Measurements from ENCODE around the gene ETV7.

The ETV7 gene

DNA sequence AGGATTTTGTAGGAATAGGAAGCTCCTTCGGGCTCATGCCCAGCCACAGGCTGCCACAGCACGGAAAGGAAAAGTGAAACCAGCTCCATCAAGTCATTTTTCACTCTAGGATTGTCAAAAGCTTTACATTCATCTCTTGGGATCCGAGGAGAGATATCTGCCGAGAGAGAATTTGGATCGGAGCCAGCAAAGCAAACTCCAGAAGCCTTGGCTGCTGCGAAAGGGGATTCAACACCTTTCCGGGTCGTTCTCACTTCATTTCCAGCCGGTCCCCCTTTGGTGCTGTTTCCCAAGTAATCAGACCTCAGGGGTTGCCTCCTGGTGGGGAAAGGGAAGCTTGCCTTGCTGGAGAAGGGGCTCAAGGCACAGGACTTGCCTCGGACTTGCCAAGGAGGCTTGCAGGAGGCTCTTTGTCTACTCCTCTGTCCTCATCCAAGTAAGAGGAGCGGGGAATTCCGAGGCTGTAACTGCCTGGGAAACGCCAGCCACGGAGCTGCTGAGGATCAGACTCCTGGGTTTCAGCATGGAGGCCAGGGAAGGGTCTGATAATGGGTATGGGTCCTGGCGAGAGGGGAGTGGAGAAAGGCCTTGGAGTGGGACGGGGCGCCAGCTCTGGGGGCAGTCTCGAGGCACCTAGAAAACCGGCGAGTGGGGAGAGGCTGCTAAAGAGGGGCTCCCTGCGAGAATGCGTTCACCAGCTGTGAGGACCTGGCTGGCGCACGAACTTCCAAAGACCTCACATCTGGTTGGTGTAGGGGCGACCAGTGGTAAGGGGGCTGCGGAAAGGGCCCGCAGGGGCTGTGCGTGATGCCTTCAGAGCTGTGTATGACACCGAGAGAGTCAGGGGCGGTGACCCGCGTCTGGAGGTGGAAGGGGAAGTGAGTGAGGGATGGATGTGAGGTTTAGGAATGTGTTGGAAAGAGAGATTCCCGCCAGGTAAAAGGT is 702 bp downstream of the ETV7 start:
- TF ChIP-seq, protein P1, sequence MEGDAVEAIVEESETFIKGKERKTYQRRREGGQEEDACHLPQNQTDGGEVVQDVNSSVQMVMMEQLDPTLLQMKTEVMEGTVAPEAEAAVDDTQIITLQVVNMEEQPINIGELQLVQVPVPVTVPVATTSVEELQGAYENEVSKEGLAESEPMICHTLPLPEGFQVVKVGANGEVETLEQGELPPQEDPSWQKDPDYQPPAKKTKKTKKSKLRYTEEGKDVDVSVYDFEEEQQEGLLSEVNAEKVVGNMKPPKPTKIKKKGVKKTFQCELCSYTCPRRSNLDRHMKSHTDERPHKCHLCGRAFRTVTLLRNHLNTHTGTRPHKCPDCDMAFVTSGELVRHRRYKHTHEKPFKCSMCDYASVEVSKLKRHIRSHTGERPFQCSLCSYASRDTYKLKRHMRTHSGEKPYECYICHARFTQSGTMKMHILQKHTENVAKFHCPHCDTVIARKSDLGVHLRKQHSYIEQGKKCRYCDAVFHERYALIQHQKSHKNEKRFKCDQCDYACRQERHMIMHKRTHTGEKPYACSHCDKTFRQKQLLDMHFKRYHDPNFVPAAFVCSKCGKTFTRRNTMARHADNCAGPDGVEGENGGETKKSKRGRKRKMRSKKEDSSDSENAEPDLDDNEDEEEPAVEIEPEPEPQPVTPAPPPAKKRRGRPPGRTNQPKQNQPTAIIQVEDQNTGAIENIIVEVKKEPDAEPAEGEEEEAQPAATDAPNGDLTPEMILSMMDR (IDR thresholded peaks at IDR 0.05; ENCODE audit: borderline replicate concordance, control extremely low read depth, extremely low read depth, insufficient read depth, missing control alignments), result no peak
- in situ Hi-C loops (cut with MboI; ENCODE audit: low sequenced_read_pairs, unreplicated experiment), result no loop called here
- DNase-seq (ENCODE audit: low spot score), result peak; percentile 61

DNA sequence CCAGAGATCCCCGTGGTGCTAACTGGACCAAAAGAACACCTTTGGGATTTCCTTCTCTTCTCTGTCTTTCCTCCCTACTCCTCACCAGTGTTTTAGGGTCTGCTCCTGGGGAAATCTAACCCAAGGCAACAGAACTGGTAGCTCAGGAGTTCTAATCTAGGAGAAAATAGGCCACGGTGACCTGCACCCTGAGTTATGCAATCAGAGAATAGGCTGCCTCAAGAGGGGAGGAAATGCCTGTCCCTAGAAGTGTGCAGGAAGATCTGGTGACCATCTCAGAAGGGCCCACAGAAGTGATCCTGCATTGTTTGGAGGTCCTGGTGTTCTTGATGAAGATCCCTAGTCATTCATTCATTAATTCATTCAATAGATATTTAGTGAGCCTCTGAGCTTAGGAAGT is 3.4 kb downstream of the ETV7 start:
- in situ Hi-C loops (cut with MboI; ENCODE audit: low sequenced_read_pairs, unreplicated experiment), result no loop called here
- TF ChIP-seq, protein P1 (IDR thresholded peaks at IDR 0.05; ENCODE audit: borderline replicate concordance, control extremely low read depth, extremely low read depth, insufficient read depth, missing control alignments), result no peak
- peak; percentile 16 for DNase-seq (ENCODE audit: low spot score)

DNA sequence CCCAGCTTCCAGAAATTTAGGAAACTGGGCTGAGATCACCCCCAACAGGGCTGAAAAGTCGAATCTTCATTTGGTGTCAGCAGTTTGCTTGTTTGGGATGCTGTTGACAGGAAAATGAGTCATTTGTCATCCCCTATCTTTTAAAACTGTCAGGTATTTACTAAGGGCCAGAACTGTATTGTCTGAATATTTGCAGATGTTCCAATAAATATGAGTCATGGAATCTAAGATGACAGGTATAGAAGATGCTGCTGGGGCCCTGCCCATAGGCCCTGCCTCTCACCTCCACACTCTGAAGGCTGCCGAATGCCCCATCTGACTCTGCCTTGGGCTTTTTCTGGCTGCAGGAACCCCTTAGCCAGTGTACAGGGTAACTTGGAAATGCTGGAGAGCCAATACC is 3.9 kb downstream of the ETV7 start:
- DNase-seq (ENCODE audit: low spot score), result no peak
- TF ChIP-seq, protein P1 (IDR thresholded peaks at IDR 0.05; ENCODE audit: borderline replicate concordance, control extremely low read depth, extremely low read depth, insufficient read depth, missing control alignments), result no peak
- in situ Hi-C loops (cut with MboI; ENCODE audit: low sequenced_read_pairs, unreplicated experiment), result no loop called here

DNA sequence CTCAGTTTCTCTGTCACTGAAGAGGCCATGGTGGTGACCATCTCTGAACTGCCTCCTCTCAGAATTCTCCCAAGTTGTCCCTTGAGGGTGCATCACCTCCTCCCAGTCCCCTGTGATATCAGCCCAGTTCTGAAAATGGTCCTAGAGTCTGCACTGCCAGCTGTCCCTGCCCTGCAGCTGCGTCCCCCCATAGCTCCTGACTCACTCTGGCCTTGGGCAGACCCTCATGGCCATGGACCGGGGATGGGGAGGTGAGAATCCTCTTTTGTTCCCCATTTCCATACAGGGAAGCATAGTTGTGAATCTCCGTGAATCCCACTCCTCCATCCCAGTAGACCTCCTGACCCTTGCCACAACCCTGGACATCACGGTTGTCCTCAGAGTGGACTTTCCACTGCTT is 4.5 kb downstream of the ETV7 start:
- no peak for DNase-seq (ENCODE audit: low spot score)
- TF ChIP-seq, protein P1 (IDR thresholded peaks at IDR 0.05; ENCODE audit: borderline replicate concordance, control extremely low read depth, extremely low read depth, insufficient read depth, missing control alignments), result no peak
- in situ Hi-C loops (cut with MboI; ENCODE audit: low sequenced_read_pairs, unreplicated experiment), result no loop called here

DNA sequence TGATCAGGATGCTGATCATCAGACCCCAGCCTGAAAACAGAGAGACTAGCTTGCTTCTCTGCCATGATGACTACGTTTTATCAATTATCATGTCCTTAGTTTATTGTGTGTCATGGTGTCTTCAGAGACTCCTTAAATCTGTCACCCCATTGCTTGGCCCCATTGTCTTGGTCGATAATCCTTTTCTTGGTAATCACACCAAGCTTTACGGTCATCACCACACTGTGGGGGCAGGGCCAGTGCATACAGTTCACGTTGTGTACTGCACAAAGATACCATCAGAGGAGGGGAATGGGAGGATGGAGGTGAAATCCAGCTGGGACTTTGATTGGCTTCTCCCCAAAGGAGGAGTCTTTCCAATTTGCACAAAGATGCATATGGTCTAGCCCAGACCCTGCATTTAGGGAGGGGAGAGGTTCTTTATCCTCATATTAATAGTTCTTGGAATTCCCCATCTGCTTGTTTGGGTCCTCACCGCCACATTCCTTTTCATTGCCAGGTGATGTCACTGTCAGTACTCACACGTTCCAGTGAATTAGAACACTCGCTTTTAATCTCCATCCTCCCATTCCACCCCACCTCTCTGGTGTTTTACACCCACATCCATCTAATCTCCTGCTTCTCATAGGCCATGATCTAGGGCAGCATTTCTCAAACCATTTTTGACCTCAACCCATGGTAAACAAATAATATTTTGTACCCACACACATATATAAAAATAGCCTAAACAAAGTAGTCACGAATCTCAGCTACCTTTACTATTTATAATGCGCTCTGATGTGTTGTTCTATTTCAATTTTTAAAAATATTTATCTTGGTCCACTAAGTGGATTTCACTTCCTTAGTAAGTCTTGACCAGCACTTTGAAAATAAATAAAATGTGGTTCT is 5.7 kb downstream of the ETV7 start:
- TF ChIP-seq, protein P1 (IDR thresholded peaks at IDR 0.05; ENCODE audit: borderline replicate concordance, control extremely low read depth, extremely low read depth, insufficient read depth, missing control alignments), result no peak
- peak; percentile 43 for DNase-seq (ENCODE audit: low spot score)
- in situ Hi-C loops (cut with MboI; ENCODE audit: low sequenced_read_pairs, unreplicated experiment), result no loop called here

DNA sequence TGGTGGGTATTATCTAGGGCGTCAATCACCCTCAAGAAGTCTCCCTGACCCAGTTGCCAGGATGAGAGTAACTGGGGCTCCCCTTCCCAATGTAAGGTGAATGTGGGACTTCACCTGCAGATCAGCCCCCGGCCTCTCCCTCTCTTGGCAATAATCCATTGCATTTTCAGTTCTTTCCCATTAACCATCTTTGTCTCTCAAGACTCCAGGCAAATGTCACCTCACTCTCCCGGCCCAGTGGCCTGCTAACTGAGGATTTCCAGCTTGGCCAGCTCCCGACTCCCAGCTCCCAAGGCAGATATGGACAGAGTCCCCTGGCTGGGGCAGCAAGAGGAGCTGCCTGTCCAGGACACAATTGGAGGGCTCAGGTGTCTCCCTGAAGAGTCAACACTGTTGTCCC is 7.3 kb downstream of the ETV7 start:
- DNase-seq (ENCODE audit: low spot score), result no peak

More for the DNA sequence above, 7.3 kb downstream of the ETV7 start:
- TF ChIP-seq, protein P1 (IDR thresholded peaks at IDR 0.05; ENCODE audit: borderline replicate concordance, control extremely low read depth, extremely low read depth, insufficient read depth, missing control alignments), result no peak
- in situ Hi-C loops (cut with MboI; ENCODE audit: low sequenced_read_pairs, unreplicated experiment), result no loop called here
